Cerebellar cortex (tissue), 1 donor: Measurements from ENCODE around the gene CNPY4.

Experiments used
- DNase-seq: peaks from one replicate; pipeline ENCODE4 v3.0.0-alpha.2; 2015; ENCODE audit warnings: low spot score

Gene CNPY4

GRCh38 chr7:100091411-100092181 is 27.8 kb upstream of the CNPY4 start:
- DNase-seq = peak; percentile 40

GRCh38 chr7:100093054-100093453 is 26.4 kb upstream of the CNPY4 start:
- no peak for DNase-seq

- peak; percentile 64 for DNase-seq
These were observed 25.9 kb upstream of the CNPY4 start for GRCh38 chr7:100093498-100093897.

- DNase-seq = peak; percentile 39
These were observed 25.4 kb upstream of the CNPY4 start for GRCh38 chr7:100093925-100094486.

- no peak for DNase-seq
These were observed 24.1 kb upstream of the CNPY4 start for GRCh38 chr7:100095289-100095688.

- DNase-seq = no peak
These were observed 23.7 kb upstream of the CNPY4 start for GRCh38 chr7:100095704-100096103.

GRCh38 chr7:100098913-100099312 is 20.5 kb upstream of the CNPY4 start:
- no peak for DNase-seq

GRCh38 chr7:100099452-100099851 is 20.0 kb upstream of the CNPY4 start:
- no peak for DNase-seq

- DNase-seq = peak; percentile 90
These were observed 18.9 kb upstream of the CNPY4 start for GRCh38 chr7:100100420-100101015.

GRCh38 chr7:100101016-100101862 is 18.2 kb upstream of the CNPY4 start, which contains the start of the genes AP4M1 and MCM7:
TSS of gene AP4M1 (plus strand) at chr7:100101643. CDS start at chr7:100101715, 72 bp downstream.
TSS of gene MCM7 (minus strand) at chr7:100101397. CDS start at chr7:100101294, 103 bp downstream.
- peak; percentile 99 for DNase-seq

- DNase-seq = no peak
These were observed 16.2 kb upstream of the CNPY4 start for GRCh38 chr7:100102950-100103840.

- DNase-seq = no peak
These were observed 13.9 kb upstream of the CNPY4 start for GRCh38 chr7:100105534-100105933.

- DNase-seq = no peak
These were observed 12.8 kb upstream of the CNPY4 start for GRCh38 chr7:100106633-100107032.

- no peak for DNase-seq
These were observed 12.2 kb upstream of the CNPY4 start for GRCh38 chr7:100107125-100107737.

GRCh38 chr7:100107890-100108289 is 11.5 kb upstream of the CNPY4 start:
- DNase-seq = no peak

- no peak for DNase-seq
These were observed 9.8 kb upstream of the CNPY4 start for GRCh38 chr7:100109521-100110163.

- no peak for DNase-seq
These were observed 8.3 kb upstream of the CNPY4 start for GRCh38 chr7:100111156-100111555.

GRCh38 chr7:100111914-100112313 is 7.5 kb upstream of the CNPY4 start:
- DNase-seq = no peak

- no peak for DNase-seq
These were observed 4.4 kb upstream of the CNPY4 start for GRCh38 chr7:100115026-100115425.

GRCh38 chr7:100118388-100119071 is 904 bp upstream of the CNPY4 start:
- no peak for DNase-seq
